Measurements from ENCODE around the gene FGD4. TPM values are rescaled to one million over a fixed set of nuclear protein-coding genes. Genes with fewer than 3 reads are reported as not detected.

FGD4 gene
- total RNA-seq, 1 donor from 2014 or later: 55.6 TPM

- no peaks in the 10 kb centered on the region for H3K9me3 ChIP-seq
- no peaks in the 10 kb centered on the region for H3K27me3 ChIP-seq (ENCODE audit: low read depth)
- ATAC-seq (no peak), DNase-seq (no peak)
- intact Hi-C loops (cut with DNase I): loop anchor here (10.0 kb wide), 1 partner anchor 93 kb away; no protein-coding TSS in a partner anchor
- no peak overlapping the region for H3K27ac ChIP-seq
- H3K4me3 ChIP-seq: no peak overlapping the region
- TF ChIP-seq, protein P1, sequence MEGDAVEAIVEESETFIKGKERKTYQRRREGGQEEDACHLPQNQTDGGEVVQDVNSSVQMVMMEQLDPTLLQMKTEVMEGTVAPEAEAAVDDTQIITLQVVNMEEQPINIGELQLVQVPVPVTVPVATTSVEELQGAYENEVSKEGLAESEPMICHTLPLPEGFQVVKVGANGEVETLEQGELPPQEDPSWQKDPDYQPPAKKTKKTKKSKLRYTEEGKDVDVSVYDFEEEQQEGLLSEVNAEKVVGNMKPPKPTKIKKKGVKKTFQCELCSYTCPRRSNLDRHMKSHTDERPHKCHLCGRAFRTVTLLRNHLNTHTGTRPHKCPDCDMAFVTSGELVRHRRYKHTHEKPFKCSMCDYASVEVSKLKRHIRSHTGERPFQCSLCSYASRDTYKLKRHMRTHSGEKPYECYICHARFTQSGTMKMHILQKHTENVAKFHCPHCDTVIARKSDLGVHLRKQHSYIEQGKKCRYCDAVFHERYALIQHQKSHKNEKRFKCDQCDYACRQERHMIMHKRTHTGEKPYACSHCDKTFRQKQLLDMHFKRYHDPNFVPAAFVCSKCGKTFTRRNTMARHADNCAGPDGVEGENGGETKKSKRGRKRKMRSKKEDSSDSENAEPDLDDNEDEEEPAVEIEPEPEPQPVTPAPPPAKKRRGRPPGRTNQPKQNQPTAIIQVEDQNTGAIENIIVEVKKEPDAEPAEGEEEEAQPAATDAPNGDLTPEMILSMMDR (IDR thresholded peaks at IDR 0.05): no peak
- H3K36me3 ChIP-seq: no peaks in the 10 kb centered on the region
- peaks cover 38% of the 10 kb centered on the region for H3K4me1 ChIP-seq
Measured at GRCh38 chr12:32451816-32452215, 52.5 kb downstream of the FGD4 start.

- Histone ChIP-seq H3K27me3 (ENCODE audit: low read depth) (no peaks in the 10 kb centered on the region), H3K4me3 (no peak overlapping the region), H3K36me3 (no peaks in the 10 kb centered on the region), H3K9me3 (no peaks in the 10 kb centered on the region), H3K27ac (peak overlapping the region; percentile 2), H3K4me1 (peaks cover 48% of the 10 kb centered on the region)
- TF ChIP-seq, protein P1 (IDR thresholded peaks at IDR 0.05): no peak
- peak; percentile 69 to 78 for ATAC-seq
- intact Hi-C loops (cut with DNase I): loop anchor here (10.0 kb wide), 1 partner anchor 91 kb away; no protein-coding TSS in a partner anchor
- DNase-seq: no peak
Measured at GRCh38 chr12:32454075-32454474, 54.7 kb downstream of the FGD4 start.

GRCh38 chr12:32454866-32455265, 55.5 kb downstream of the FGD4 start:
- intact Hi-C loops (cut with DNase I): loop anchor here (10.0 kb wide), 1 partner anchor 90 kb away; no protein-coding TSS in a partner anchor
- ATAC-seq (no peak), DNase-seq (no peak)
- H3K4me1 ChIP-seq: peaks cover 48% of the 10 kb centered on the region
- H3K9me3 ChIP-seq: no peaks in the 10 kb centered on the region
- H3K36me3 ChIP-seq: no peaks in the 10 kb centered on the region
- H3K27ac ChIP-seq: peak overlapping the region; percentile 2
- no peaks in the 10 kb centered on the region for H3K27me3 ChIP-seq (ENCODE audit: low read depth)
- H3K4me3 ChIP-seq: no peak overlapping the region
- TF ChIP-seq, protein P1 (IDR thresholded peaks at IDR 0.05): no peak

- peak overlapping the region; percentile 48 for H3K4me3 ChIP-seq
- no peak for DNase-seq
- TF ChIP-seq, protein P1 (IDR thresholded peaks at IDR 0.05): peak; percentile 62
- no peaks in the 10 kb centered on the region for H3K9me3 ChIP-seq
- no peaks in the 10 kb centered on the region for H3K36me3 ChIP-seq
- ATAC-seq: peak; percentile 67 to 78
- H3K27ac ChIP-seq: peak overlapping the region; percentile 19
- intact Hi-C loops (cut with DNase I): loop anchor here (10.0 kb wide), 1 partner anchor 89 kb away; no protein-coding TSS in a partner anchor
- H3K27me3 ChIP-seq (ENCODE audit: low read depth): no peaks in the 10 kb centered on the region
- peaks cover 46% of the 10 kb centered on the region for H3K4me1 ChIP-seq
Measured at GRCh38 chr12:32455607-32456071, 56.3 kb downstream of the FGD4 start.

GRCh38 chr12:32457251-32458025, 58.1 kb downstream of the FGD4 start:
- Histone ChIP-seq H3K27me3 (ENCODE audit: low read depth) (no peaks in the 10 kb centered on the region), H3K36me3 (no peaks in the 10 kb centered on the region), H3K4me1 (peaks cover 39% of the 10 kb centered on the region), H3K27ac (peak overlapping the region; percentile 19), H3K9me3 (no peaks in the 10 kb centered on the region), H3K4me3 (no peak overlapping the region)
- DNase-seq (no peak), ATAC-seq (peak in 1 of 2 donors; percentile 37)
- intact Hi-C loops (cut with DNase I): loop anchor here (10.0 kb wide), 1 partner anchor 87 kb away; no protein-coding TSS in a partner anchor
- TF ChIP-seq, protein P1 (IDR thresholded peaks at IDR 0.05): no peak
